Mesenchymal stem cell (in vitro differentiated cells and primary cell): Measurements from ENCODE around the gene KYAT1.

ENCODE experiments used
- DNase-seq: peaks from one replicate; pipeline ENCODE4 v3.0.0-alpha.2; 2013
- H2AFZ ChIP-seq: one replicate; pipeline ENCODE4 v1.6.1; 2013; ENCODE audit warnings: low read depth, mild to moderate bottlenecking, control low read depth, inconsistent platforms, low read length, moderate library complexity
- H2AK5ac ChIP-seq: 2 replicates; pipeline ENCODE4 v1.6.1; 2013; ENCODE audit warnings: low read length, moderate library complexity, mild to moderate bottlenecking, inconsistent platforms; ENCODE audit not compliant: severe bottlenecking
- H2BK120ac ChIP-seq: one replicate; pipeline ENCODE4 v1.6.1; 2013; ENCODE audit warnings: low read depth, mild to moderate bottlenecking, inconsistent platforms, low read length, moderate library complexity
- H2BK12ac ChIP-seq, 2 experiments: one replicate each; pipeline ENCODE4 v1.6.1; 2013; ENCODE audit warnings: inconsistent platforms in 2 of 2, low read length in 2 of 2, mild to moderate bottlenecking in 2 of 2, moderate library complexity in 2 of 2, control low read depth in 1 of 2
- H2BK15ac ChIP-seq: one replicate; pipeline ENCODE4 v1.6.1; 2013; ENCODE audit warnings: mild to moderate bottlenecking, low read depth, inconsistent platforms; ENCODE audit not compliant: poor library complexity, severe bottlenecking
- H2BK5ac ChIP-seq: 2 replicates; pipeline ENCODE4 v1.6.1; 2013; ENCODE audit warnings: low read depth, mild to moderate bottlenecking, low read length, control low read depth, inconsistent platforms; ENCODE audit not compliant: poor library complexity, severe bottlenecking
- H3K14ac ChIP-seq, 2 experiments: one replicate each; pipeline ENCODE4 v1.6.1; 2013; ENCODE audit warnings: inconsistent platforms in 2 of 2, low read length in 2 of 2, control low read depth in 1 of 2, mild to moderate bottlenecking in 1 of 2, moderate library complexity in 1 of 2
- H3K18ac ChIP-seq, 2 experiments: one replicate each; pipeline ENCODE4 v1.6.1; 2013; ENCODE audit warnings: inconsistent platforms in 2 of 2, low read length in 2 of 2, control low read depth in 1 of 2, low read depth in 1 of 2, mild to moderate bottlenecking in 1 of 2
- H3K23ac ChIP-seq, 2 experiments: one replicate each; pipeline ENCODE4 v1.6.1; 2013; ENCODE audit warnings: inconsistent platforms in 2 of 2, low read length in 2 of 2, mild to moderate bottlenecking in 2 of 2, moderate library complexity in 2 of 2, control low read depth in 1 of 2
- H3K27ac ChIP-seq: 2 replicates; pipeline ENCODE4 v1.5.1; 2013; ENCODE audit warnings: mild to moderate bottlenecking, moderate library complexity, low read length, control low read depth, inconsistent platforms; ENCODE audit not compliant: poor library complexity, severe bottlenecking
- H3K27me3 ChIP-seq, 2 experiments: 2 replicates each; pipeline versions ENCODE4 v1.6.1 to v1.7.0; 2013; ENCODE audit warnings: low read length in 2 of 2, mild to moderate bottlenecking in 2 of 2, moderate library complexity in 2 of 2, control low read depth in 1 of 2, inconsistent platforms in 1 of 2; ENCODE audit not compliant: control insufficient read depth in 1 of 2, insufficient read depth in 1 of 2
- H3K36me3 ChIP-seq, 2 experiments: 2 replicates each; pipeline versions ENCODE4 v1.6.1 to v1.7.0; 2013; ENCODE audit warnings: low read length in 2 of 2, control low read depth in 1 of 2, inconsistent platforms in 1 of 2, low read depth in 1 of 2, mild to moderate bottlenecking in 1 of 2; ENCODE audit not compliant: insufficient read depth in 2 of 2, control insufficient read depth in 1 of 2
- H3K4ac ChIP-seq, 2 experiments: one replicate each; pipeline ENCODE4 v1.6.1; 2013; ENCODE audit warnings: inconsistent platforms in 2 of 2, low read length in 2 of 2, mild to moderate bottlenecking in 2 of 2, moderate library complexity in 2 of 2, control low read depth in 1 of 2, low read depth in 1 of 2
- H3K4me1 ChIP-seq: 2 replicates; pipeline ENCODE4 v1.6.1; 2013; ENCODE audit warnings: low read depth, low read length, control low read depth; ENCODE audit not compliant: control insufficient read depth, insufficient read depth
- H3K4me2 ChIP-seq: 2 replicates; pipeline ENCODE4 v1.6.1; 2013; ENCODE audit warnings: low read length, mild to moderate bottlenecking, inconsistent platforms; ENCODE audit not compliant: poor library complexity, severe bottlenecking
- H3K4me3 ChIP-seq, 2 experiments: 2 replicates each; pipeline versions ENCODE4 v1.5.1 to v1.7.0; 2013; ENCODE audit warnings: low read length in 2 of 2, mild to moderate bottlenecking in 2 of 2, control low read depth in 1 of 2, low read depth in 1 of 2; ENCODE audit not compliant: insufficient read depth in 1 of 2
- H3K79me1 ChIP-seq: replicated peaks from 2 replicates; pipeline ENCODE4 v1.6.1; 2013; ENCODE audit warnings: mild to moderate bottlenecking, control low read depth, low read length, inconsistent platforms; ENCODE audit not compliant: poor library complexity, severe bottlenecking
- H3K9ac ChIP-seq: 2 replicates; pipeline ENCODE4 v1.7.0; 2013; ENCODE audit warnings: mild to moderate bottlenecking, low read length, moderate library complexity
- H3K9me3 ChIP-seq: 2 replicates; pipeline ENCODE4 v1.7.0; 2013; ENCODE audit warnings: mild to moderate bottlenecking, low read length; ENCODE audit not compliant: control insufficient read depth
- H4K8ac ChIP-seq: one replicate; pipeline ENCODE4 v1.6.1; 2013; ENCODE audit warnings: inconsistent platforms, mild to moderate bottlenecking, low read length, moderate library complexity
- H4K91ac ChIP-seq: one replicate; pipeline ENCODE4 v1.6.1; 2013; ENCODE audit warnings: mild to moderate bottlenecking, low read length, inconsistent platforms
- WGBS: methylation state at CpG from one replicate; pipeline ENCODE4 v1.1.7; 2013; ENCODE audit warnings: mixed read lengths; 5-methylcytosine and 5-hydroxymethylcytosine counted together

KYAT1 gene

DNA sequence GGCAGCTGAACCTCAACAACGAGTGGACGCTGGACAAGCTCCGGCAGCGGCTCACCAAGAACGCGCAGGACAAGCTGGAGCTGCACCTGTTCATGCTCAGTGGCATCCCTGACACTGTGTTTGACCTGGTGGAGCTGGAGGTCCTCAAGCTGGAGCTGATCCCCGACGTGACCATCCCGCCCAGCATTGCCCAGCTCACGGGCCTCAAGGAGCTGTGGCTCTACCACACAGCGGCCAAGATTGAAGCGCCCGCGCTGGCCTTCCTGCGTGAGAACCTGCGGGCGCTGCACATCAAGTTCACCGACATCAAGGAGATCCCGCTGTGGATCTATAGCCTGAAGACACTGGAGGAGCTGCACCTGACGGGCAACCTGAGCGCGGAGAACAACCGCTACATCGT, 26.6 kb upstream of the KYAT1 start:
- Histone ChIP-seq H3K27ac (no peak overlapping the region), H3K4me3 (no peak overlapping the region), H3K23ac (no peak overlapping the region), H3K9ac (no peak overlapping the region), H3K4ac (no peak overlapping the region), H3K9me3 (no peaks in the 10 kb centered on the region), H2BK5ac (no peak overlapping the region), H2AK5ac (no peak overlapping the region), H4K8ac (no peak overlapping the region), H4K91ac (no peak overlapping the region), H3K18ac (no peak overlapping the region), H2AFZ (no peak overlapping the region), H2BK120ac (no peak overlapping the region), H3K14ac (no peak overlapping the region), H2BK15ac (no peak overlapping the region), H3K4me1 (peaks cover 30% of the 10 kb centered on the region), H3K27me3 (no peaks in the 10 kb centered on the region), H3K4me2 (no peak overlapping the region), H2BK12ac (no peak overlapping the region), H3K36me3 (peaks cover 35 to 53% of the 10 kb centered on the region in 2 experiments), H3K79me1 (peaks cover 49% of the 10 kb centered on the region)
- WGBS, result 98% methylated on average over 24 of the region's 24 CpGs
- no peak for DNase-seq

DNA sequence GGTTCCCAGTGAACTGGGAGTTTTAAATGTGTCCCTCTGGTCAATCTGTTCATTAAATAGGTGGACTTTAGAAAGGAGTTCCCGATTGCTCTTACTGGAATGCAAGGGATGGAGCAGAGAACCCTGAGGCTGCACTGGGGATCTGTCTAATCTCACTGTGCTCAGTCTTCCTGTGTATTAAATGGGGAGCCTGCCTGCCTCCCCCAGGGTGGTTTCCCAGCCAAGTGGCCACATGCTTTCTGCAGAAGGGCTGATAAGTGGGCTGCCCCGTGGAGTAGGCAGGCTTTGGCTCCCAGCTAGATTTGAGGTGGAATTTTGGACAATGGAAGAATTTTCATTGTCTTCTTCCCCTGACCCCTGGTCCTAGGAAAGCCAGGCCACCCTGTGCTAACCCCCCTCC, 25.0 kb upstream of the KYAT1 start:
- no peak for DNase-seq
- Histone ChIP-seq H3K18ac (no peak overlapping the region), H3K9ac (no peak overlapping the region), H2BK120ac (no peak overlapping the region), H2BK12ac (no peak overlapping the region), H2BK5ac (no peak overlapping the region), H3K4me2 (no peak overlapping the region), H3K23ac (no peak overlapping the region), H2AFZ (no peak overlapping the region), H3K4ac (no peak overlapping the region), H2AK5ac (no peak overlapping the region), H3K14ac (no peak overlapping the region), H3K79me1 (peaks cover 52% of the 10 kb centered on the region), H4K91ac (no peak overlapping the region), H2BK15ac (no peak overlapping the region), H3K36me3 (peaks cover 35 to 58% of the 10 kb centered on the region in 2 experiments), H3K27me3 (no peaks in the 10 kb centered on the region), H3K4me3 (no peak overlapping the region), H3K4me1 (peaks cover 27% of the 10 kb centered on the region), H4K8ac (no peak overlapping the region), H3K9me3 (no peaks in the 10 kb centered on the region), H3K27ac (no peak overlapping the region)
- 94% methylated on average over 2 of the region's 2 CpGs for WGBS

DNA sequence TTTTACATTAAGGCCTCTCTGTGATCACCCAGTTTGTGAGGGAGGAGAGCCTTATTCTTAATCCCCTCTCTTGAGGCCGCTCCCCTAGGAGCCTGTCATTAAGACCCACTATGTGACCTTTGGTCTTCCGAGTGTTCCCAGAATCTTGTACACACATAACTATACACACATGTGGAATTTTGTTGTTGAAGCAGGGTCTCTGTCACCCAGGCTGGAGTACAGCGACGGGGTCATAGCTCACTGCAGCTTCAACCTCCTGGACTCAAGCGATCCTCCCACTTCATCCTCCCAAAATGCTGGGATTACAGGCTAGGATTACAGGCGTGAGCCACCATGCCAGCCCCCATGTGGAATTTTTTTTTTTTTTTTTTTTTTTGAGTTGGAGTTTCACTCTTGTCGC, 24.2 kb upstream of the KYAT1 start:
- Histone ChIP-seq H3K9ac (no peak overlapping the region), H3K4me3 (no peak overlapping the region), H3K27ac (no peak overlapping the region), H2BK15ac (no peak overlapping the region), H3K4ac (no peak overlapping the region), H3K4me1 (peaks cover 19% of the 10 kb centered on the region), H3K79me1 (peaks cover 54% of the 10 kb centered on the region), H3K27me3 (no peaks in the 10 kb centered on the region), H4K8ac (no peak overlapping the region), H3K36me3 (peaks cover 35 to 64% of the 10 kb centered on the region in 2 experiments), H2AFZ (no peak overlapping the region), H3K18ac (no peak overlapping the region), H2BK120ac (peak overlapping the region; percentile 24), H4K91ac (no peak overlapping the region), H3K4me2 (no peak overlapping the region), H3K14ac (no peak overlapping the region), H2AK5ac (no peak overlapping the region), H3K23ac (no peak overlapping the region), H2BK12ac (no peak overlapping the region), H2BK5ac (no peak overlapping the region), H3K9me3 (no peaks in the 10 kb centered on the region)
- no peak for DNase-seq
- WGBS, result 100% methylated on average over 4 of the region's 7 CpGs

DNA sequence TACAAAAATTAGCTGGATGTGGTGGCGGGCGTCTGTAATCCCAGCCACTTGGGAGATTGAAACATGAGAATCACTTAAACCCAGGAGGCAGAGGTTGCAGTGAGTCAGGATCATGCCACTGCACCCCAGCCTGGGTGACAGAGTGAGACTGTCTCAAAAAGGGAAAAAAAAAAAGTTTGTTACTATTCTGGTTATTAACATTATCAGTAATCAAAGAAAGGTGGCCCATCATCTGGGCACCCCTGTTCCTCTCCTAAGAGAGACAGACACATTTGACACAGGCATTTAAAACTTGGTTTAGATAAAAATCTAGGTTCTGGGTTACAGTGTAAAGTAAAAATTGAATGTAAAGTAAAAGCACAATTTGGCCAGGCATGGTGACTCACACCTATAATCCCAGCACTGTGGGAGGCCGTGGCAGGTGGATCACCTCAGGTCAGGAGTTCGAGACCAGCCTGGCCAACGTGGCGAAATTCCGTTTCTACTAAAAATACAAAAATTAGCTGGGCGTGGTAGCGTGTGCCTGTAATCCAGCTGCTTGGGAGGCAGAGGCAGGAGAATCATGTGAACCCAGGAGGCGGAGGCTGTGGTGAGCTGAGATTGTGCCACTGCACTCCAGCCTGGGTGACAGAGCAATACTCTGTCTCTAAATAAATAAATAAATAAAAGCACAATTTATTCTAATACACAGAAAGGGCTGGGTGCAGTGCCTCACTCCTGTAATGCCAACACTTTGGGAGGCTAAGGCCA, 22.3 kb upstream of the KYAT1 start:
- H4K8ac ChIP-seq, result no peak overlapping the region
- no peak overlapping the region for H3K23ac ChIP-seq
- no peak overlapping the region for H3K18ac ChIP-seq
- peaks cover 22% of the 10 kb centered on the region for H3K4me1 ChIP-seq
- H2BK120ac ChIP-seq, result no peak overlapping the region
- no peaks in the 10 kb centered on the region for H3K27me3 ChIP-seq
- H3K9ac ChIP-seq, result peak overlapping the region; percentile 44
- no peak overlapping the region for H2AK5ac ChIP-seq
- no peaks in the 10 kb centered on the region for H3K9me3 ChIP-seq
- no peak overlapping the region for H2BK12ac ChIP-seq
- peak; percentile 63 for DNase-seq
- H3K27ac ChIP-seq, result no peak overlapping the region
- peaks cover 30 to 54% of the 10 kb centered on the region in 2 experiments for H3K36me3 ChIP-seq
- no peak overlapping the region for H3K14ac ChIP-seq
- H4K91ac ChIP-seq, result no peak overlapping the region
- H2BK5ac ChIP-seq, result no peak overlapping the region
- 79% methylated on average over 9 of the region's 10 CpGs for WGBS
- no peak overlapping the region for H2BK15ac ChIP-seq
- peaks cover 44% of the 10 kb centered on the region for H3K79me1 ChIP-seq
- H2AFZ ChIP-seq, result no peak overlapping the region
- no peak overlapping the region for H3K4me2 ChIP-seq
- no peak overlapping the region for H3K4ac ChIP-seq
- H3K4me3 ChIP-seq, result no peak overlapping the region
